Epithelial cell of proximal tubule (primary cell): ENCODE results near the gene CTDP1. TPM values are rescaled to one million over a fixed set of nuclear protein-coding genes. Genes with fewer than 3 reads are reported as not detected.

Experiments used
- DNase-seq: peaks from one replicate; pipeline ENCODE4 v3.0.0-alpha.2; 2011; ENCODE audit warnings: low read depth
- H3K4me3 ChIP-seq: 2 replicates; pipeline ENCODE4 v1.5.1; 2011; ENCODE audit warnings: low read depth, mild to moderate bottlenecking, low read length
- CTCF ChIP-seq: conservative IDR thresholded peaks from 2 replicates; pipeline ENCODE4 v1.5.1; 2012; ENCODE audit warnings: low read depth, mild to moderate bottlenecking, low read length
- total RNA-seq: library from RNA; depleted of rRNA; stranded (reverse); fragments of >200 nt; gene quantifications from 2 replicates; pipeline ENCODE4 v1.2.3, GENCODE V29; 2015

Gene CTDP1
- total RNA-seq, 1 donor from 2014 or later: 13.9 TPM

DNA sequence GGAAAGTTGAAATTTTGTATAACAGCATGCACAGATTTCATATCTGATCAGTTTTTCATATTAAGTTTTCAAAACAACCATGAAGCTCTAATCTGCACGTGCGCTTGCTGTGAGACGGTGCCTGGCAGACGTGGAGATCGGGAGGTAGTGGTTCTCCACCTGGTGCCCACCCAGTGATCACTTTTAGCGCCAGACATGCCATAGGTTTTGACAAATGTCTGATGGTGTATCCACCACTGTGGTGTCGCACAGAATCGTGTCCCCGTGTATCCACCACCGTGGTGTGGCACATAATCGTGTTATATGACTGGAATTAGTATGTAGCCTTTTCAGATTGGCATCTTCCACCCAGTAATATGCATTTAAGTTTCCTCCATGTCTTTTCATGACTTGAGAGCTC is 77.2 kb downstream of the CTDP1 start:
- DNase-seq: no peak
- no peak overlapping the region for H3K4me3 ChIP-seq
- no peak for TF ChIP-seq CTCF

GRCh38 chr18:79760348-79760747 is 80.7 kb downstream of the CTDP1 start:
- H3K4me3 ChIP-seq: no peak overlapping the region
- no peak for TF ChIP-seq CTCF
- DNase-seq: no peak

GRCh38 chr18:79760881-79761280 is 81.3 kb downstream of the CTDP1 start:
- TF ChIP-seq CTCF: no peak
- no peak for DNase-seq

DNA sequence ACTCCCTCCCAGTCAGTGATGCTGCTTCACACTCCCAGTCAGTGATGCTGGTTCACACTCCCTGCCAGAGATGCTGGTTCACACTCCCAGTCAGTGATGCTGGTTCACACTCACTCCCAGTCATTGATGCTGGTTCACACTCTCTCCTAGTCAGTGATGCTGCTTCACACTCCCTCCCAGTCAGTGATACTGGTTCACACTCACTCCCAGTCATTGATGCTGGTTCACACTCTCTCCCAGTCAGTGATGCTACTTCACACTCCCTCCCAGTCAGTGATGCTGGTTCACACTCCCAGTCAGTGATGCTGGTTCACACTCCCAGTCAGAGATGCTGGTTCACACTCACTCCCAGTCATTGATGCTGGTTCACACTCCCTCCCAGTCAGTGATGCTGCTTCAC is 83.8 kb downstream of the CTDP1 start:
- DNase-seq: no peak
- TF ChIP-seq CTCF: no peak
- no peak overlapping the region for H3K4me3 ChIP-seq

More at GRCh38 chr18:79760881-79761280, 81.3 kb downstream of the CTDP1 start:
- H3K4me3 ChIP-seq: no peak overlapping the region

DNA sequence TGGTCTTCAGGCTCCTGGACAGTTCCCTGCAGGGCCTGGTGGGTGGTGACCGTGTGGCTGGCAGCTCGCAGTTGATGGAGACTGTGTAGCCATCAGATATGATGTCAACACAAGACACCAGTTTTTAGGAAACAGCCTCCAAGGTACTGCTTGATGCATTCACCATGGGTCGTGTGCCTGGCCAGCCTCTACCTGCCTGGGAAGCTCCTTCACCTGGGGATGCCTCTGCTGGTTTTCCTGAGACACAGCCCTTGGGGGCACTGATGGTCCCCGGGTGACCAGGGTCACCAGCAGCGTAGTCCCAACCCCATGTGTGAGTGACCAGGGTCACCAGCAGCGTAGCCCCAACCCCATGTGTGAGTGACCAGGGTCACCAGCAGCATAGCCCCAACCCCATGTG is 84.5 kb downstream of the CTDP1 start:
- no peak for DNase-seq
- TF ChIP-seq CTCF: no peak

DNA sequence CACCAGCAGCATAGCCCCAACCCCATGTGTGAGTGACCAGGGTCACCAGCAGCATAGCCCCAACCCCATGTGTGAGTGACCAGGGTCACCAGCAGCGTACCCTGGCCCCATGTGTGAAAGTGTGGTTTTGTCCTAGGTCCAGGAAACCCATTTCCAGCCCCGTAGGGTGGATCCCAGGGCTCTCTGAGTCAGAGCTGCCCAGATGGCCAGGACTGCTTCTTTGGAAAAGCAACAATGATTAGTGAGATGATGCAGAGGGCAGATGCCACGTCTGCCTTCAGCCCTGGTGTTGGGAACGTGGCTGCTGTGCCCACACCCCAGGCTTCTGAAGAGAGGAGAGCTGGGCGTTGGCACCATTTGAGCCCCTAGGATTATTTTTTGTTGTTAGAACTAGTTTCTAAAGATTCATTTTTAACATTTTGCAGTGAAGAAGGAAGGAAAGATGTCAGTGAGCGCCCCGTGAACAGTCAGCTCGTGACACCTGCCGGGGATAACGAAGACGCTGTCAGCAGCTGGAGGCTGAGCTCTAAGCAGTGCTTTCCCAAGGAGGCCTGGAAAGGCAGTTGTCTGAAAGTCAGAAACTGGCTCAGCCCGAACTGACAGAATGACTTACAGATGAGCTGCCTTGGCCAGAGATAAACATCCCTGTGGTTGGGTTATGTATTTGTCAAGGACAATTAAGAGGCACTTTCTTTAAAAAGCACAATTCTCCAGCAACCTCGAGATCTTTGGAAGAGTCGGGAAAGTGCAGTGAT is 86.1 kb downstream of the CTDP1 start:
- no peak for DNase-seq
- TF ChIP-seq CTCF: no peak
- no peak overlapping the region for H3K4me3 ChIP-seq

More for the DNA sequence above, 84.5 kb downstream of the CTDP1 start:
- no peak overlapping the region for H3K4me3 ChIP-seq

DNA sequence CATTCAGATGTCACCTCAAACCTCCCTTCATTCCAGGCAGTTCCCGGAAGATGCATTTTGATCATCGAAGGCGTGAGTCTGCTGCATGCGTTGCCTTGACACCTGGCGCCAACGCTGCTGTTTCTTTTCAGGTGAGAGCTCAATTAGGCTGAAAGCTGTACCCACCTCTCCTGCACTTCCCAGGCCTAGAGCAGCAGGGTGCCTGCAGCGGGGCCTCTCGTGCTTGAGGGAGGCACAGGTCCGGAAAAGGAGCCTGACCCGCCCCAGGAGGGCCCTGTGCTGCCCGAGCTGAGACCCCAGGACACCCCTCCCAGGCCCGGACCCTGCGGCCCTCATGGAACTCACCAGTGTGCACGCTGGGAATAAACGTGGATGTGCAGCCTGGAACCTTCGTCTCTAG is 86.7 kb downstream of the CTDP1 start:
- no peak for TF ChIP-seq CTCF
- H3K4me3 ChIP-seq: no peak overlapping the region
- no peak for DNase-seq
